Globus pallidus (tissue), 1 donor: ENCODE results near the gene TSPAN32.
"Not testable (repeated sequence)": the region's sequence is repeated elsewhere in the genome, so short reads cannot be mapped to it uniquely, and the experiment has no call there.

Experiments
- DNase-seq: peaks from one replicate; pipeline ENCODE4 v3.0.0-alpha.2; 2015; ENCODE audit warnings: low spot score

Gene TSPAN32

GRCh38 chr11:2267306-2267850, 34.4 kb upstream of the TSPAN32 start:
- no peak for DNase-seq

GRCh38 chr11:2267851-2268728, 33.7 kb upstream of the TSPAN32 start:
- DNase-seq: no peak

GRCh38 chr11:2268729-2269600, 32.8 kb upstream of the TSPAN32 start:
- no peak for DNase-seq

GRCh38 chr11:2269601-2270321, 32.1 kb upstream of the TSPAN32 start:
- DNase-seq: no peak

- no peak for DNase-seq
Observed at GRCh38 chr11:2270322-2271076, 31.3 kb upstream of the TSPAN32 start, which contains the start of gene ASCL2. Gene ASCL2, minus strand, starts transcription at chr11:2270588. Its CDS starts 256 bp downstream, at chr11:2270332.

GRCh38 chr11:2271077-2271326, 30.8 kb upstream of the TSPAN32 start:
- no peak for DNase-seq

GRCh38 chr11:2271327-2272227, 30.2 kb upstream of the TSPAN32 start:
- DNase-seq: no peak

GRCh38 chr11:2272228-2272945, 29.4 kb upstream of the TSPAN32 start:
- DNase-seq: no peak

- DNase-seq: no peak
Observed at GRCh38 chr11:2272946-2273280, 28.9 kb upstream of the TSPAN32 start.

- DNase-seq: no peak
Observed at GRCh38 chr11:2273311-2273710, 28.5 kb upstream of the TSPAN32 start.

GRCh38 chr11:2273771-2274170, 28.0 kb upstream of the TSPAN32 start:
- no peak for DNase-seq

- no peak for DNase-seq
Observed at GRCh38 chr11:2275334-2276279, 26.2 kb upstream of the TSPAN32 start.

GRCh38 chr11:2276280-2277007, 25.4 kb upstream of the TSPAN32 start:
- DNase-seq: no peak

- no peak for DNase-seq
Observed at GRCh38 chr11:2277008-2277346, 24.8 kb upstream of the TSPAN32 start.

GRCh38 chr11:2277933-2278523, 23.8 kb upstream of the TSPAN32 start:
- no peak for DNase-seq

- DNase-seq: no peak
Observed at GRCh38 chr11:2280208-2280607, 21.6 kb upstream of the TSPAN32 start.

GRCh38 chr11:2286350-2286749, 15.5 kb upstream of the TSPAN32 start:
- DNase-seq: not testable (repeated sequence)

GRCh38 chr11:2287091-2287490, 14.7 kb upstream of the TSPAN32 start:
- DNase-seq: no peak
